Measurements from ENCODE around the gene PLCE1. TPM values are rescaled to one million over a fixed set of nuclear protein-coding genes. Genes with fewer than 3 reads are reported as not detected.
A peak's percentile ranks its signal among the peaks of the same experiment; 100 is the strongest.

Gene PLCE1
- polyA plus RNA-seq, 2 of the 4 experiments (the other 2 are of a cell fraction), result 10.7 to 18.2 TPM

DNA sequence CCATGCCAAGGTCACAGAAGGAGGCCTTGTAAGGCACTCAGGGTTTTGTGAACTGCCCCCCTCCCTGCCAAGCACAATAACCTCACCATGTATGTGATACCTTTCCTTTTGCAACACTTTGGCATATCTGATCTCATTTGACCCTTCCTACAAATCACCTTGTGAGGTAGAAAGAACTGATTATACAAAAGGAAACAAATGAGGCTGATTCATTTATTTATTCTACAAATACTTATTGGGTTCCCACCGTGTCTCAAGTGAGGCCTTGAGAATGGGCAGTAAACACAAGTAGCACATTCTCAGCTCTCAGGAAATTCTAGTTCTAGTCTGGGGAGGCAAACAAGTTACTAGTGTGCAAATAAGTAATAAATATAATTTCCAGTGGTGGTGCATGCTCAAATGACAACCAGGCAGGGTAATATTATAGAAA, 19.6 kb downstream of the PLCE1 start:
- WGBS (ENCODE audit: missing lambda C conversion rate), result 6% methylated on average over 1 of the region's 1 CpG
- TF ChIP-seq RNF2 (IDR thresholded peaks at IDR 0.05; ENCODE audit: borderline replicate concordance, low read depth) (no peak), ZFP36 (IDR thresholded peaks at IDR 0.05; ENCODE audit: borderline replicate concordance, partially characterized antibody) (no peak), RARB (CRISPR knock-in tag; IDR thresholded peaks at IDR 0.05) (no peak), FOSL2 (IDR thresholded peaks at IDR 0.05) (no peak), FOSL2 (CRISPR knock-in tag; IDR thresholded peaks at IDR 0.05) (no peak), RFX5 (IDR thresholded peaks at IDR 0.05) (no peak), JUN (IDR thresholded peaks at IDR 0.05) (no peak), CHD2 (IDR thresholded peaks at IDR 0.05; ENCODE audit: low read length, partially characterized antibody) (no peak), CEBPB (IDR thresholded peaks at IDR 0.05) (no peak), SREBF2 (IDR thresholded peaks at IDR 0.05) (no peak), HEYL (CRISPR knock-in tag; IDR thresholded peaks at IDR 0.05) (no peak), SMC3 (IDR thresholded peaks at IDR 0.05) (no peak), CBX2 (IDR thresholded peaks at IDR 0.05; ENCODE audit: borderline replicate concordance, low read depth) (no peak)
- TF ChIP-seq, protein P1, sequence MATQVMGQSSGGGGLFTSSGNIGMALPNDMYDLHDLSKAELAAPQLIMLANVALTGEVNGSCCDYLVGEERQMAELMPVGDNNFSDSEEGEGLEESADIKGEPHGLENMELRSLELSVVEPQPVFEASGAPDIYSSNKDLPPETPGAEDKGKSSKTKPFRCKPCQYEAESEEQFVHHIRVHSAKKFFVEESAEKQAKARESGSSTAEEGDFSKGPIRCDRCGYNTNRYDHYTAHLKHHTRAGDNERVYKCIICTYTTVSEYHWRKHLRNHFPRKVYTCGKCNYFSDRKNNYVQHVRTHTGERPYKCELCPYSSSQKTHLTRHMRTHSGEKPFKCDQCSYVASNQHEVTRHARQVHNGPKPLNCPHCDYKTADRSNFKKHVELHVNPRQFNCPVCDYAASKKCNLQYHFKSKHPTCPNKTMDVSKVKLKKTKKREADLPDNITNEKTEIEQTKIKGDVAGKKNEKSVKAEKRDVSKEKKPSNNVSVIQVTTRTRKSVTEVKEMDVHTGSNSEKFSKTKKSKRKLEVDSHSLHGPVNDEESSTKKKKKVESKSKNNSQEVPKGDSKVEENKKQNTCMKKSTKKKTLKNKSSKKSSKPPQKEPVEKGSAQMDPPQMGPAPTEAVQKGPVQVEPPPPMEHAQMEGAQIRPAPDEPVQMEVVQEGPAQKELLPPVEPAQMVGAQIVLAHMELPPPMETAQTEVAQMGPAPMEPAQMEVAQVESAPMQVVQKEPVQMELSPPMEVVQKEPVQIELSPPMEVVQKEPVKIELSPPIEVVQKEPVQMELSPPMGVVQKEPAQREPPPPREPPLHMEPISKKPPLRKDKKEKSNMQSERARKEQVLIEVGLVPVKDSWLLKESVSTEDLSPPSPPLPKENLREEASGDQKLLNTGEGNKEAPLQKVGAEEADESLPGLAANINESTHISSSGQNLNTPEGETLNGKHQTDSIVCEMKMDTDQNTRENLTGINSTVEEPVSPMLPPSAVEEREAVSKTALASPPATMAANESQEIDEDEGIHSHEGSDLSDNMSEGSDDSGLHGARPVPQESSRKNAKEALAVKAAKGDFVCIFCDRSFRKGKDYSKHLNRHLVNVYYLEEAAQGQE (IDR thresholded peaks at IDR 0.05), result no peak
- TF ChIP-seq, protein P2, sequence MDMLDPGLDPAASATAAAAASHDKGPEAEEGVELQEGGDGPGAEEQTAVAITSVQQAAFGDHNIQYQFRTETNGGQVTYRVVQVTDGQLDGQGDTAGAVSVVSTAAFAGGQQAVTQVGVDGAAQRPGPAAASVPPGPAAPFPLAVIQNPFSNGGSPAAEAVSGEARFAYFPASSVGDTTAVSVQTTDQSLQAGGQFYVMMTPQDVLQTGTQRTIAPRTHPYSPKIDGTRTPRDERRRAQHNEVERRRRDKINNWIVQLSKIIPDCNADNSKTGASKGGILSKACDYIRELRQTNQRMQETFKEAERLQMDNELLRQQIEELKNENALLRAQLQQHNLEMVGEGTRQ (IDR thresholded peaks at IDR 0.05), result no peak
- TF ChIP-seq, protein P3, sequence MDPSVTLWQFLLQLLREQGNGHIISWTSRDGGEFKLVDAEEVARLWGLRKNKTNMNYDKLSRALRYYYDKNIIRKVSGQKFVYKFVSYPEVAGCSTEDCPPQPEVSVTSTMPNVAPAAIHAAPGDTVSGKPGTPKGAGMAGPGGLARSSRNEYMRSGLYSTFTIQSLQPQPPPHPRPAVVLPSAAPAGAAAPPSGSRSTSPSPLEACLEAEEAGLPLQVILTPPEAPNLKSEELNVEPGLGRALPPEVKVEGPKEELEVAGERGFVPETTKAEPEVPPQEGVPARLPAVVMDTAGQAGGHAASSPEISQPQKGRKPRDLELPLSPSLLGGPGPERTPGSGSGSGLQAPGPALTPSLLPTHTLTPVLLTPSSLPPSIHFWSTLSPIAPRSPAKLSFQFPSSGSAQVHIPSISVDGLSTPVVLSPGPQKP (IDR thresholded peaks at IDR 0.05; ENCODE audit: low read depth, low read length), result no peak
- TF ChIP-seq, protein P4, sequence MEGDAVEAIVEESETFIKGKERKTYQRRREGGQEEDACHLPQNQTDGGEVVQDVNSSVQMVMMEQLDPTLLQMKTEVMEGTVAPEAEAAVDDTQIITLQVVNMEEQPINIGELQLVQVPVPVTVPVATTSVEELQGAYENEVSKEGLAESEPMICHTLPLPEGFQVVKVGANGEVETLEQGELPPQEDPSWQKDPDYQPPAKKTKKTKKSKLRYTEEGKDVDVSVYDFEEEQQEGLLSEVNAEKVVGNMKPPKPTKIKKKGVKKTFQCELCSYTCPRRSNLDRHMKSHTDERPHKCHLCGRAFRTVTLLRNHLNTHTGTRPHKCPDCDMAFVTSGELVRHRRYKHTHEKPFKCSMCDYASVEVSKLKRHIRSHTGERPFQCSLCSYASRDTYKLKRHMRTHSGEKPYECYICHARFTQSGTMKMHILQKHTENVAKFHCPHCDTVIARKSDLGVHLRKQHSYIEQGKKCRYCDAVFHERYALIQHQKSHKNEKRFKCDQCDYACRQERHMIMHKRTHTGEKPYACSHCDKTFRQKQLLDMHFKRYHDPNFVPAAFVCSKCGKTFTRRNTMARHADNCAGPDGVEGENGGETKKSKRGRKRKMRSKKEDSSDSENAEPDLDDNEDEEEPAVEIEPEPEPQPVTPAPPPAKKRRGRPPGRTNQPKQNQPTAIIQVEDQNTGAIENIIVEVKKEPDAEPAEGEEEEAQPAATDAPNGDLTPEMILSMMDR (IDR thresholded peaks at IDR 0.05), result no peak
- Histone ChIP-seq H3K4me3 (no peak overlapping the region), H3K4me2 (peak overlapping the region; percentile 17), H3K4me1 (peaks cover 63% of the 10 kb centered on the region), H3K9me3 (0 out of 3 replicates have a peak, but pooled peaks cover 3% of the 10 kb centered on the region), H3K27ac (peak overlapping the region; percentile 9 to 24; a peak in 2 of 6 replicates)
- CTCF ChIA-PET, result interaction anchor here (1.2 to 2.2 kb wide), 2 partner anchors 14 to 25 kb away, joined by 3 to 6 read pairs; no protein-coding TSS in a partner anchor
- no peak for FAIRE-seq
- ATAC-seq, result peak in 1 of 2 experiments; percentile 22; a peak in 2 of 6 replicates
- no peak for DNase-seq (ENCODE audit: low read depth in 1 of 2, low spot score in 1 of 2)
- POLR2A ChIA-PET, result no interaction called here

DNA sequence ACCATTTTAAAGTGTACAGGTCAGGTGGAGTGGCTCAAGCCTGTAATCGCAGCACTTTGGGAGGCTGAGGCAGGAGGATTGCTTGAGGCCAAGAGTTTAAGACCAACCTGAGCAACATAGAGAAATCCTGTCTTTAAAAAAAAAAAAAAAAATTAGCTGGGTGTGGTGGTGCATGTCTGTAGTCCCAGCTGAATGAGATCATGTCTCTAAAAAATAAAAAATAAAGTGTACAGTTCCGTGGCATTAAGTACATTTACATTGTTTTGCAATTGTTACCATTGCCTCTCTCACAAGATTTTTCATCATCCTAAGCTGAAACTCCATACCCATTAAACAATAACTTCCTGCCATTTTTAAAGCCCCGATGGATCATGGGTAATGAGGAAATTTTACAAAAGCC, 20.6 kb downstream of the PLCE1 start:
- FAIRE-seq, result no peak
- no peak for TF ChIP-seq KDM1A (IDR thresholded peaks at IDR 0.05; ENCODE audit: low read depth)
- TF ChIP-seq NPAS2 (CRISPR knock-in tag; IDR thresholded peaks at IDR 0.05; ENCODE audit: borderline replicate concordance), result no peak
- no peak for TF ChIP-seq TFCP2L1 (CRISPR knock-in tag; IDR thresholded peaks at IDR 0.05)
- TF ChIP-seq MYC (IDR thresholded peaks at IDR 0.05; ENCODE audit: borderline replicate concordance, low read length), result no peak
- no peak for TF ChIP-seq RARB (CRISPR knock-in tag; IDR thresholded peaks at IDR 0.05)
- TF ChIP-seq HOXB13 (CRISPR knock-in tag; IDR thresholded peaks at IDR 0.05; ENCODE audit: low read depth), result no peak
- TF ChIP-seq BHLHE40 (IDR thresholded peaks at IDR 0.05; ENCODE audit: low read depth, low read length), result no peak
- no peak for TF ChIP-seq CBX8 (IDR thresholded peaks at IDR 0.05)
- no peak for TF ChIP-seq POLR2AphosphoS2 (conservative IDR thresholded peaks at IDR 0.05; ENCODE audit: low read length)
- no peak for TF ChIP-seq FOSL2 (IDR thresholded peaks at IDR 0.05)
- no peak for TF ChIP-seq FOSL2 (CRISPR knock-in tag; IDR thresholded peaks at IDR 0.05)
- TF ChIP-seq RCOR1 (IDR thresholded peaks at IDR 0.05; ENCODE audit: low read depth, low read length), result no peak
- TF ChIP-seq, protein P1 (IDR thresholded peaks at IDR 0.05), result no peak
- TF ChIP-seq ZSCAN20 (CRISPR knock-in tag; IDR thresholded peaks at IDR 0.05), result no peak
- Histone ChIP-seq H3K27ac (peak overlapping the region in 1 of 2 experiments; percentile 9; a peak in 2 of 6 replicates), H3K4me1 (peaks cover 69% of the 10 kb centered on the region), H3K9me3 (0 out of 3 replicates have a peak, but pooled peaks cover 3% of the 10 kb centered on the region), H3K4me3 (no peak overlapping the region), H3K4me2 (no peak overlapping the region)
- 92% methylated on average over 3 of the region's 3 CpGs for WGBS (ENCODE audit: missing lambda C conversion rate)
- ATAC-seq, result no peak
- no peak for DNase-seq (ENCODE audit: low read depth in 1 of 2, low spot score in 1 of 2)
- CTCF ChIA-PET, result interaction anchor here (0.7 to 2.2 kb wide), 3 partner anchors 13 to 134 kb away, joined by 3 to 6 read pairs (median 3); no protein-coding TSS in a partner anchor
- POLR2A ChIA-PET, result no interaction called here
